ENCODE measurements around the gene FUT9.

FUT9 gene

GRCh38 chr6:96007663-96008062, 8.1 kb upstream of the FUT9 start:
- no peak overlapping the region for H3K27ac ChIP-seq
- H3K36me3 ChIP-seq: no peaks in the 10 kb centered on the region
- H3K9ac ChIP-seq: no peak overlapping the region
- no peak for TF ChIP-seq Cebpa-rat (IDR thresholded peaks at IDR 0.05)
- H3K4me3 ChIP-seq: no peak overlapping the region
- no peaks in the 10 kb centered on the region for H3K4me1 ChIP-seq
- H4K20me1 ChIP-seq: no peaks in the 10 kb centered on the region
- no peak overlapping the region for H3K4me2 ChIP-seq
- H3K27me3 ChIP-seq: no peaks in the 10 kb centered on the region
- no peaks in the 10 kb centered on the region for H3K9me3 ChIP-seq

GRCh38 chr6:96013531-96013930, 2.2 kb upstream of the FUT9 start:
- Histone ChIP-seq H3K4me3 (no peak overlapping the region), H3K9me3 (peaks cover 16% of the 10 kb centered on the region), H3K4me2 (no peak overlapping the region), H3K36me3 (no peaks in the 10 kb centered on the region), H3K27me3 (no peaks in the 10 kb centered on the region), H3K4me1 (no peaks in the 10 kb centered on the region), H3K9ac (no peak overlapping the region), H4K20me1 (no peaks in the 10 kb centered on the region), H3K27ac (no peak overlapping the region)
- TF ChIP-seq Cebpa-rat (IDR thresholded peaks at IDR 0.05): no peak

- H3K36me3 ChIP-seq: no peaks in the 10 kb centered on the region
- H3K4me2 ChIP-seq: no peak overlapping the region
- H3K4me3 ChIP-seq: no peak overlapping the region
- TF ChIP-seq Cebpa-rat (IDR thresholded peaks at IDR 0.05): no peak
- H4K20me1 ChIP-seq: no peaks in the 10 kb centered on the region
- no peak overlapping the region for H3K27ac ChIP-seq
- H3K9me3 ChIP-seq: peaks cover 16% of the 10 kb centered on the region
- no peaks in the 10 kb centered on the region for H3K27me3 ChIP-seq
- H3K4me1 ChIP-seq: no peaks in the 10 kb centered on the region
- H3K9ac ChIP-seq: no peak overlapping the region
Observed at GRCh38 chr6:96014846-96015517, 792 bp upstream of the FUT9 start.

- no peak overlapping the region for H3K4me3 ChIP-seq
- H3K36me3 ChIP-seq: no peaks in the 10 kb centered on the region
- H3K27ac ChIP-seq: no peak overlapping the region
- H3K9ac ChIP-seq: no peak overlapping the region
- H3K4me1 ChIP-seq: no peaks in the 10 kb centered on the region
- H3K27me3 ChIP-seq: no peaks in the 10 kb centered on the region
- H3K9me3 ChIP-seq: peaks cover 16% of the 10 kb centered on the region
- no peak for TF ChIP-seq Cebpa-rat (IDR thresholded peaks at IDR 0.05)
- H4K20me1 ChIP-seq: no peaks in the 10 kb centered on the region
- H3K4me2 ChIP-seq: no peak overlapping the region
Observed at GRCh38 chr6:96016334-96017069, 728 bp downstream of the FUT9 start.

GRCh38 chr6:96017070-96017359, 1.2 kb downstream of the FUT9 start:
- Histone ChIP-seq H3K4me3 (no peak overlapping the region), H3K9ac (no peak overlapping the region), H3K27ac (no peak overlapping the region), H3K4me1 (no peaks in the 10 kb centered on the region), H3K36me3 (no peaks in the 10 kb centered on the region), H3K9me3 (peaks cover 16% of the 10 kb centered on the region), H4K20me1 (no peaks in the 10 kb centered on the region), H3K27me3 (no peaks in the 10 kb centered on the region), H3K4me2 (no peak overlapping the region)
- TF ChIP-seq Cebpa-rat (IDR thresholded peaks at IDR 0.05): no peak

- H4K20me1 ChIP-seq: no peaks in the 10 kb centered on the region
- H3K36me3 ChIP-seq: no peaks in the 10 kb centered on the region
- no peak overlapping the region for H3K4me3 ChIP-seq
- no peaks in the 10 kb centered on the region for H3K4me1 ChIP-seq
- no peaks in the 10 kb centered on the region for H3K27me3 ChIP-seq
- no peak overlapping the region for H3K9ac ChIP-seq
- no peak for TF ChIP-seq Cebpa-rat (IDR thresholded peaks at IDR 0.05)
- no peak overlapping the region for H3K27ac ChIP-seq
- H3K9me3 ChIP-seq: no peaks in the 10 kb centered on the region
- no peak overlapping the region for H3K4me2 ChIP-seq
Observed at GRCh38 chr6:96022225-96022624, 6.5 kb downstream of the FUT9 start.

GRCh38 chr6:96032661-96033060, 16.9 kb downstream of the FUT9 start:
- Histone ChIP-seq H3K4me1 (no peaks in the 10 kb centered on the region), H3K27ac (no peak overlapping the region), H3K9ac (no peak overlapping the region), H3K27me3 (no peaks in the 10 kb centered on the region), H3K9me3 (no peaks in the 10 kb centered on the region), H3K4me3 (no peak overlapping the region), H4K20me1 (no peaks in the 10 kb centered on the region), H3K4me2 (no peak overlapping the region), H3K36me3 (no peaks in the 10 kb centered on the region)
- no peak for TF ChIP-seq Cebpa-rat (IDR thresholded peaks at IDR 0.05)

GRCh38 chr6:96051555-96051954, 35.8 kb downstream of the FUT9 start:
- no peak overlapping the region for H3K27ac ChIP-seq
- no peaks in the 10 kb centered on the region for H3K36me3 ChIP-seq
- TF ChIP-seq Cebpa-rat (IDR thresholded peaks at IDR 0.05): no peak
- no peak overlapping the region for H3K9ac ChIP-seq
- H3K9me3 ChIP-seq: no peaks in the 10 kb centered on the region
- no peaks in the 10 kb centered on the region for H3K4me1 ChIP-seq
- H3K4me3 ChIP-seq: no peak overlapping the region
- H4K20me1 ChIP-seq: no peaks in the 10 kb centered on the region
- no peaks in the 10 kb centered on the region for H3K27me3 ChIP-seq
- no peak overlapping the region for H3K4me2 ChIP-seq

GRCh38 chr6:96058082-96058481, 42.3 kb downstream of the FUT9 start:
- TF ChIP-seq Cebpa-rat (IDR thresholded peaks at IDR 0.05): no peak

GRCh38 chr6:96059586-96059985, 43.8 kb downstream of the FUT9 start:
- Histone ChIP-seq H3K9ac (no peak overlapping the region), H3K9me3 (no peaks in the 10 kb centered on the region), H3K27ac (no peak overlapping the region), H3K36me3 (no peaks in the 10 kb centered on the region), H3K27me3 (no peaks in the 10 kb centered on the region), H3K4me1 (no peaks in the 10 kb centered on the region), H4K20me1 (no peaks in the 10 kb centered on the region), H3K4me2 (no peak overlapping the region), H3K4me3 (no peak overlapping the region)
- no peak for TF ChIP-seq Cebpa-rat (IDR thresholded peaks at IDR 0.05)

More at GRCh38 chr6:96058082-96058481, 42.3 kb downstream of the FUT9 start:
- H4K20me1 ChIP-seq: no peaks in the 10 kb centered on the region
- H3K27ac ChIP-seq: no peak overlapping the region
- no peaks in the 10 kb centered on the region for H3K9me3 ChIP-seq
- H3K4me1 ChIP-seq: no peaks in the 10 kb centered on the region
- H3K4me2 ChIP-seq: no peak overlapping the region
- H3K4me3 ChIP-seq: no peak overlapping the region
- H3K36me3 ChIP-seq: no peaks in the 10 kb centered on the region
- H3K27me3 ChIP-seq: no peaks in the 10 kb centered on the region
- no peak overlapping the region for H3K9ac ChIP-seq
